GM04503 (cell line): ENCODE measurements around the gene C6orf52.
"Not testable (repeated sequence)": the region's sequence is repeated elsewhere in the genome, so short reads cannot be mapped to it uniquely, and the experiment has no call there.

ENCODE experiments used
- DNase-seq: peaks from one replicate; pipeline ENCODE4 v3.0.0-alpha.2; 2012; ENCODE audit warnings: low read depth

C6orf52 gene

GRCh38 chr6:10694302-10695085, at the start of gene C6orf52, which contains the start of gene PAK1IP1:
Gene C6orf52, minus strand, starts transcription at chr6:10694616. Its CDS starts 7,066 bp downstream, at chr6:10687550.
Gene PAK1IP1, plus strand, starts transcription at chr6:10694972. Its CDS starts 14 bp downstream, at chr6:10694986.
- DNase-seq, result peak; percentile 76

- DNase-seq, result no peak
Observed at GRCh38 chr6:10743515-10743914, 49.1 kb upstream of the C6orf52 start.

GRCh38 chr6:10742251-10742650, 47.8 kb upstream of the C6orf52 start:
- DNase-seq, result no peak

GRCh38 chr6:10741643-10742042, 47.2 kb upstream of the C6orf52 start:
- DNase-seq, result not testable (repeated sequence)

- no peak for DNase-seq
Observed at GRCh38 chr6:10740061-10740460, 45.6 kb upstream of the C6orf52 start.

GRCh38 chr6:10736731-10737130, 42.3 kb upstream of the C6orf52 start:
- DNase-seq, result no peak

GRCh38 chr6:10733863-10734262, 39.4 kb upstream of the C6orf52 start:
- no peak for DNase-seq

- DNase-seq, result no peak
Observed at GRCh38 chr6:10733151-10733715, 38.8 kb upstream of the C6orf52 start.

- no peak for DNase-seq
Observed at GRCh38 chr6:10730254-10730653, 35.8 kb upstream of the C6orf52 start.

- no peak for DNase-seq
Observed at GRCh38 chr6:10725716-10726115, 31.3 kb upstream of the C6orf52 start.

- DNase-seq, result no peak
Observed at GRCh38 chr6:10725044-10725443, 30.6 kb upstream of the C6orf52 start.

- no peak for DNase-seq
Observed at GRCh38 chr6:10723567-10723881, 29.1 kb upstream of the C6orf52 start.

GRCh38 chr6:10722820-10723566, 28.6 kb upstream of the C6orf52 start, which contains the start of gene TMEM14C:
Gene TMEM14C, plus strand, starts transcription at chr6:10723070. Its CDS starts 1,544 bp downstream, at chr6:10724614.
- DNase-seq, result peak; percentile 91

- no peak for DNase-seq
Observed at GRCh38 chr6:10722570-10722819, 28.1 kb upstream of the C6orf52 start.

GRCh38 chr6:10721850-10722569, 27.6 kb upstream of the C6orf52 start:
- DNase-seq, result no peak

- not testable (repeated sequence) for DNase-seq
Observed at GRCh38 chr6:10720960-10721849, 26.8 kb upstream of the C6orf52 start.

GRCh38 chr6:10720265-10720959, 26.0 kb upstream of the C6orf52 start:
- DNase-seq, result no peak

GRCh38 chr6:10719964-10720264, 25.5 kb upstream of the C6orf52 start:
- no peak for DNase-seq

- DNase-seq, result no peak
Observed at GRCh38 chr6:10719296-10719963, 25.0 kb upstream of the C6orf52 start.

GRCh38 chr6:10713962-10714361, 19.5 kb upstream of the C6orf52 start:
- DNase-seq, result no peak

- DNase-seq, result no peak
Observed at GRCh38 chr6:10696655-10697054, 2.2 kb upstream of the C6orf52 start.
